GM18499 (cell line): Measurements from ENCODE around the gene SIX2.

ENCODE experiments used
- ATAC-seq: cut with Tn5 transposase; IDR thresholded peaks from one replicate; pipeline ENCODE4 v1.9.1; 2021; ENCODE audit warnings: moderate number of reproducible peaks; ENCODE audit not compliant: insufficient read depth, unreplicated experiment

The SIX2 gene

GRCh38 chr2:45024097-45024496 is 14.8 kb upstream of the SIX2 start:
- no peak for ATAC-seq

GRCh38 chr2:45020439-45020838 is 11.2 kb upstream of the SIX2 start:
- ATAC-seq: no peak

GRCh38 chr2:45018023-45018422 is 8.8 kb upstream of the SIX2 start:
- no peak for ATAC-seq

GRCh38 chr2:45014831-45015230 is 5.6 kb upstream of the SIX2 start:
- ATAC-seq: no peak

GRCh38 chr2:45014016-45014702 is 4.9 kb upstream of the SIX2 start:
- no peak for ATAC-seq

- ATAC-seq: no peak
These were observed 4.2 kb upstream of the SIX2 start for GRCh38 chr2:45013229-45014015.

- no peak for ATAC-seq
These were observed 3.5 kb upstream of the SIX2 start for GRCh38 chr2:45012733-45013132.

GRCh38 chr2:45011621-45012602 is 2.7 kb upstream of the SIX2 start:
- ATAC-seq: no peak

GRCh38 chr2:45011121-45011520 is 1.9 kb upstream of the SIX2 start:
- ATAC-seq: no peak

GRCh38 chr2:45010702-45011012 is 1.4 kb upstream of the SIX2 start:
- no peak for ATAC-seq

- ATAC-seq: no peak
These were observed 863 bp upstream of the SIX2 start for GRCh38 chr2:45009928-45010701.

- no peak for ATAC-seq
These were observed 739 bp downstream of the SIX2 start for GRCh38 chr2:45008296-45009129.

GRCh38 chr2:45007961-45008295 is 1.3 kb downstream of the SIX2 start:
- no peak for ATAC-seq

- no peak for ATAC-seq
These were observed 2.3 kb downstream of the SIX2 start for GRCh38 chr2:45006942-45007287.

- ATAC-seq: no peak
These were observed 3.0 kb downstream of the SIX2 start for GRCh38 chr2:45006041-45006941.

GRCh38 chr2:45005261-45006002 is 3.8 kb downstream of the SIX2 start:
- no peak for ATAC-seq

GRCh38 chr2:45004562-45005191 is 4.6 kb downstream of the SIX2 start:
- ATAC-seq: no peak
